Measurements from ENCODE around the gene RAD21L1. TPM values are rescaled to one million over a fixed set of nuclear protein-coding genes. Genes with fewer than 3 reads are reported as not detected.

The RAD21L1 gene
- total RNA-seq, 1 donor from 2014 or later, result not detected

GRCh38 chr20:1265226-1265915 is 39.5 kb downstream of the RAD21L1 start:
- H3K4me3 ChIP-seq, result peak overlapping the region; percentile 83
- peak overlapping the region; percentile 39 for H3K27ac ChIP-seq
- intact Hi-C loops (cut with DNase I), result no loop called here
- H3K27me3 ChIP-seq (ENCODE audit: low read depth), result no peaks in the 10 kb centered on the region
- no peaks in the 10 kb centered on the region for H3K9me3 ChIP-seq
- no peak for DNase-seq
- peaks cover 21% of the 10 kb centered on the region for H3K4me1 ChIP-seq
- ATAC-seq, result no peak
- TF ChIP-seq CTCF (IDR thresholded peaks at IDR 0.05), result no peak
- H3K36me3 ChIP-seq, result no peaks in the 10 kb centered on the region

GRCh38 chr20:1265916-1266166 is 40.0 kb downstream of the RAD21L1 start:
- no peak for ATAC-seq
- Histone ChIP-seq H3K4me1 (peaks cover 21% of the 10 kb centered on the region), H3K9me3 (no peaks in the 10 kb centered on the region), H3K27ac (peak overlapping the region; percentile 39), H3K27me3 (ENCODE audit: low read depth) (no peaks in the 10 kb centered on the region), H3K36me3 (no peaks in the 10 kb centered on the region), H3K4me3 (peak overlapping the region; percentile 83)
- intact Hi-C loops (cut with DNase I), result no loop called here
- no peak for DNase-seq
- TF ChIP-seq CTCF (IDR thresholded peaks at IDR 0.05), result no peak

DNA sequence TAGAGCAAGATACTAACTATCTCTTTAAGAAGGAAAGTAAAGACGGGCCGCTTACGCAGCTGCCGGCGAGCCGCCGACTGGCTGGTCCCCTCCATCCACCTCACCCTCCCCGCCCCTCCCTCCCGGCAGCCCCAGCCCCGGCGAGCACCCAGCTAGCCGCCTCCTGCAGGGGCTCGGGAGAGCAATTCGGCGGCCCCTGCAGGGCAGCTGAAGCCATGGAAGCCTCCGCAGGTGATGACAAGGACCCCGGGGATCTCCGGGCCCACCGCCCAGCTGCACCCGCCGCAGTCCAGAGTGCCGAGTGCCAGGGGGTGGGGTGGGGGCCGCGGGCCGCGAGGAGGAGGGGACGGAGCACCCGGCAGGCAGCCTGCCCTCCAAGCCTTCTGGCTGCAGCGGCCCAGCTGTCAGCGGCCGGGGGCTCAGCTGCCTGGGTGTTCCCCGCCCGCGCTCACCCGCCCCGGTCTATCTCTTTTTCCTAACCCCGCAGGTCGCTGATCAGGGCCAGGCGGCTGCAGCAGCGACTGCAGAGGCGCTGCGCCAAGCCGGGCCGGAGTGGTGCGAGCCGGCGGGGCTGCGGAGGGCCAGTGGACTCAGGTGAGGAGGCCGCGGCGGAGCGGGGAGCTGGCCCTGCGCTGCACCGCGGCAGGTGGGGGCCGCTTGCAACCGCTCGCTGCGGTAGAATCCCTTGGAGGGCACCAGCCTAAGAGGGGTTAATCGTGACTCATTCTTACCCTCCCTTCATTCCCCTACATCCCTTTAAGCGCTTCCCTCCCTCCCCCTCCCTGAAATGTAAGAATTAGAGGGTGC is 40.5 kb downstream of the RAD21L1 start, which contains the start of gene SNPH:
Gene SNPH (plus strand): TSS at position 128 of the 807 bp plus-strand sequence. CDS start 29,946 bp downstream, outside the sequence.
- no peaks in the 10 kb centered on the region for H3K27me3 ChIP-seq (ENCODE audit: low read depth)
- H3K4me3 ChIP-seq, result peak within 1 kb of the TSS; percentile 83
- H3K4me1 ChIP-seq, result peaks cover 21% of the 10 kb centered on the region
- intact Hi-C loops (cut with DNase I), result no loop called here
- no peaks in the 10 kb centered on the region for H3K36me3 ChIP-seq
- no peak for TF ChIP-seq CTCF (IDR thresholded peaks at IDR 0.05)
- H3K9me3 ChIP-seq, result no peaks in the 10 kb centered on the region
- ATAC-seq (peak; percentile 89 to 90), DNase-seq (peak; percentile 73)
- peak within 1 kb of the TSS; percentile 39 for H3K27ac ChIP-seq

DNA sequence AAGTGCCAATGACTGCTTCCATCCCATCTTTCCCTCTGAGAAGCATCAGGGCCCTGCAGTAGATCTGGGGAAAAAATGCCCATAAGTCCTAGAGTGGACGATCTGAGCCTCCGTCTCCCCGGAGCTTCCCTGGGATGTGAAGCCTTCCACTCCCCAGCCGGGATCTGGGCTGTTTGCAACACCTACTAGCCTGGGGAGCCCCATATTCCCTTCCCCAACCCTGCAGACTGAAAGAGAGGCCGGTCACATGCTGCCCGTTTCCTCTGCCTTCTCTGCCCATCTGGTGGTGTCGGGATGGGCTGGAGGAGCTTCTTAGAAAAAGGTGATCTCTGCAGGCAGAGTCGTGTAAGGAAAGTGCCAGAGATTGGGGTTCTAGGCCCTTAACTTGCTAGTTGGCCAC is 41.3 kb downstream of the RAD21L1 start:
- no peak for TF ChIP-seq CTCF (IDR thresholded peaks at IDR 0.05)
- H3K4me3 ChIP-seq, result no peak overlapping the region
- intact Hi-C loops (cut with DNase I), result no loop called here
- ATAC-seq (no peak), DNase-seq (no peak)
- peaks cover 21% of the 10 kb centered on the region for H3K4me1 ChIP-seq
- H3K36me3 ChIP-seq, result no peaks in the 10 kb centered on the region
- H3K9me3 ChIP-seq, result no peaks in the 10 kb centered on the region
- H3K27ac ChIP-seq, result no peak overlapping the region
- H3K27me3 ChIP-seq (ENCODE audit: low read depth), result no peaks in the 10 kb centered on the region

GRCh38 chr20:1267809-1268374 is 42.0 kb downstream of the RAD21L1 start:
- DNase-seq (no peak), ATAC-seq (no peak)
- Histone ChIP-seq H3K27ac (no peak overlapping the region), H3K4me1 (peaks cover 21% of the 10 kb centered on the region), H3K36me3 (no peaks in the 10 kb centered on the region), H3K9me3 (no peaks in the 10 kb centered on the region), H3K4me3 (no peak overlapping the region), H3K27me3 (ENCODE audit: low read depth) (no peaks in the 10 kb centered on the region)
- intact Hi-C loops (cut with DNase I), result no loop called here
- no peak for TF ChIP-seq CTCF (IDR thresholded peaks at IDR 0.05)

Data from lower lobe of right lung (tissue), 2 donors.